ENCODE data around the gene SIPA1.
"Not testable (repeated sequence)": the region's sequence is repeated elsewhere in the genome, so short reads cannot be mapped to it uniquely, and the experiment has no call there.

SIPA1 gene

DNA sequence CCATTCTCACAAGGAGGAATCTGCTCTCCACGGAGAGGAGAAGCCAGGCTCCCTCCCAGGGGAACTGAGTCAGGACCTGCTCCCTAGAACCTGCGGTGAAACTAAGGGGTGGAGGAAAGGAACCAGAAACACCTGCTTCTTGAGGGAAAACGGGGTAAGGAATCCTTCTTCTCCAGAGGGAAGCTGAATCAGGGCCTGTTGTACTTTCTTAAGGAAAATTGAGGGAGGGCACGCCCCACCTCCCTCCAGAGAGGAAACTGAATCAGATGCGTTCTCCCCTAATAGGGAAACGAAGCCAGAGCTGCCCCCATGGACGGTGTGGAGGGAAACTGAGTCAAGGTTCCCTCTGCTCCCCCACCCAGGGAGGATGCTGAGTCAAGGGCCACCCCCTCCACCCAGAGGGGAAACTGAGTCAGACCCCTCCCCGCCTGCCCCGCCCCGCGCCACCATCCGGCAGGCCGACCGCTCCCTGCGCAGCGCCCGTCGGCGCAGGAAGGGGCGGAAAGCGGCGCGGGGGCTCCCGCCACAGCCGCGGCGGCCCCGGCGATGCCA is 24.4 kb downstream of the SIPA1 start:
- DNase-seq, result no peak

DNA sequence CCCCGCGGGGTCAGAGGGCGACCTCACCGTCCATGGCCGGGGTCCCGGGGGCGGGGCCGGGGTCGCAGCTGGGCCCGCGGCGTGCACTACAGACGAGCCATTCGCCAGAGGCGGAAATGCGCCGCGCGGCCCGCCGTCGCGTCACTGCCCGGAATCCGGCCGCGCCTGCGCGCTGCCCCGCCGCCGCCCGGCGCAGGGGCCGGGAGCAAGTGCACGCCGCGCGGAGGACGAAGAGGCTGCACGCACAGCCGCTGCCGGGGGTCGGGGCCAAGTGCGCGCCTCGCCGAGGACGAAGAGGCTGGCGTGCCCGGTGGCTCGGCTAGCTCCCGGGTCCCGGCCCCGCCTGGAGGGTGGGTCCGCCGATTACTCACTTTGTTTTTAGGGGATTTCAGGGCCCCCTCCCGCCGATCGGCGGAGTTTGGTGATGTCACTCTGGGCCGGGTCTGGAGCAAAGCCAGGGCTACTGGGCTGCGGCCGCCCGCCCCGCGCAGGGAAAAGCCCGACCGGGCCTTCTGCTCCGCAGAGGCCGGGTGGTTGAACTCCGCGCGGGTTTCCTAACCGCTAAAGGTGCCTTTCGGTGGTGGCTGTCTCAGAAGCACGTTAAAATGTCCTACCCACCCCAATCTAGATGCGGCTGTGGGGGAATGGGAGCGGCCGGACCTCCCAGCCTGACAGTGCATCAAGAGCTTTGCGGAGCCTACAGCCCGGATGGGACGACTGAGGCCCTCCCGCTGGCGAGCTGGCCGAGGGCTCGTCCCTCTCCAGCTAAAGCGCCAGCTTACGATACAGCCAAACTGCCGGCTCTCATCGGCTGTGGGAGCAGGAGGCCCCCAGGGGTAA is 25.1 kb downstream of the SIPA1 start, which contains the start of gene RELA:
RELA (minus strand) TSS at position 118 of the 840 bp plus-strand sequence; CDS start at position 34, 84 bp downstream.
- peak; percentile 81 for DNase-seq

DNA sequence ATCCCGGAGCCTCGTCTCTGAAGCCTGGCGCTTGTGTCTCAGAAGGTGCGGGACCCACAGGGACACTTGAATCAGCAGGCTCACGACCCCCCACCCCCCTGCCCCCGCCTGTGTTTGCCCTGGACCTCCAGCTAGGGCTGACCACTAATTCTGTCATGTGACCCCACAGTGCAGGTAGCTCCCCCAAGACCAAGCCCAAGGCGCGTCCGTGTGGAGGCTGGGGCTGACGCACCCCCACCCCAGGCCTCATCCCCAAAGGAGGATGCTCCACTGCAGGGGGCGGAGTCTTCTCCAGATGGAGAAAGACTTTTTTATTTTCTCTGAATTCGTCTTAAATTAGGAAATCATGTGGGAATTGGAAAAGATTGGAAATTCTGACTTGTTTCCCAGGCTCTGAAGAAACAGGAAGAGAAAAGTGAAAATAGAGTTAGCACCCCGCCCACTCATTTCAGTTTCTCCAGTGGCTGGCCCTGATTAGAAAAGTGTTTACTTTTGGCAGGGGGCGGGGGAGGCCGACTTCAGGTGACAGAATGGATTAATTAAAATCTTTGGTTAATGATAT is 25.8 kb downstream of the SIPA1 start:
- DNase-seq, result no peak

DNA sequence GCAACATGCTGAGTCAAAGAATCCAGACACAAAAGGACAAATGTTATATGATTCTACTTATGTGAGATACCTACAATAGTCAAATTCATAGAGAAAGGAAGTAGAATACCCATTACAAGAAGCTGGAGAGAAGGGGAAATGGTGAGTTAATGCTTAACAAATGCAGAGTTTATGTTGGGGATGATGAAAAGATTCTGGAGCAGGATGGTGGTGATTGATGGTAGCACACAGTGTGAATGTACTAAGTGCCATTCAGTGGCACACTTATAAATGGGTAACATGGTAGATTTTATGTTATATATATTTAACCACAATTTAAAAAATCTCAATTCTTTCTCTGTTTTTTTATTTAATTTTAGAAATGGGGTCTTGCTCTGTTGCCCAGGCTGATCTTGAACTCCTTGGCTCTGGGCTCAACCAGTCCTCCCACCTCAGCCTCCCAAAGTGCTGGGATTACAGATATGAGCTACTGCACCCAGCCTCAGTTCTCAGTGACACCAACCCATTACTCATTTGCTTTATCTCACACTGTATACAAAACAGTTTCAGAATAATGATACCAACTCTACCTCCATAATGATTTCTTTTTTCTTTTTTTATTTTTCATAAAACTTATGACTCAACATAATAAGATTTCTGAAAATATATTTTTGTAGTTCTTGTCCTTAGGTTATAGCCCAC is 34.4 kb downstream of the SIPA1 start:
- DNase-seq, result no peak

DNA sequence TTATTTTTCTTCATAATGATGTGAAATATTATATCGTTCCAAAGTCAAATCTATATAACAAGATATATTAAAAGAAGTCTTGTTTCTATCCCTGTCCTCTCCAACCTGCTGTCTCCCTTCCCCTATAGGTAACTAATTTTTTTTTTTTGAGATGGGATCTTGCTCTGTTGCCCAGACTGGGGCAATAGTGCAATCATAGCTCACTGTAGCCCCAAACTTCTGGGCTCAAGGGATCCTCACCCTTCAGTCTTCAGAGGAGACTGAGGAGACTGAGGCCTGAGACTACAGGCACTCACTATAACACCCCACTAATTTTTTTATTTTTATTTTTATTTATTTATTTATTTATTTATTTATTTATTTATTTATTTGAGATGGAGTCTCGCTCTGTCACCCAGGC is 35.1 kb downstream of the SIPA1 start:
- no peak for DNase-seq

DNA sequence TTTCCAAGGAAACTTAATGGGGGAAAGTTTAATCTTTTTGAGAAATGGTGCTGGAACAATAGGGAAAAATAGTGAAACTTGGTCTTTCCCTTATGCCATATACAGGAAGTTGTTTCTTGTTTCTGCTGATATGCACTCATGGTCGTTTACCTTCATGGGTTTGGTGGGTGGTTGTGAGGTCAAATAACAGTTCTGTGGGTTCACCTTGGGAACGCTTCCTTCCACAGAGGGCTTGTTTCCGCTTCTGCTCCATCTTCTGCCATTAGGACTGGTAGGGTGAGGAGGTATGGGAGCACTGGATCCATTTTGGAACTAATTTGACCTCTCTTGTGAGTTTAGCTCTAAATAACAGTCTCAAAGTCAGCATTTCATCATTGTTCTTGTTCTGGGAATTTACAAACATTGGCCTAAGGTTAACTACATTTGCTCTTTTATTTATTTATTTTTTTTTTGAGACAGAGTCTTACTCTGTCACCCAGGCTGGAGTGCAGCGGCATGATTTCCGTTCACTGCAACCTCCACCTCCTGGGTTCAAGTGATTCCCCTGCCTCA is 42.4 kb downstream of the SIPA1 start:
- DNase-seq, result no peak

DNA sequence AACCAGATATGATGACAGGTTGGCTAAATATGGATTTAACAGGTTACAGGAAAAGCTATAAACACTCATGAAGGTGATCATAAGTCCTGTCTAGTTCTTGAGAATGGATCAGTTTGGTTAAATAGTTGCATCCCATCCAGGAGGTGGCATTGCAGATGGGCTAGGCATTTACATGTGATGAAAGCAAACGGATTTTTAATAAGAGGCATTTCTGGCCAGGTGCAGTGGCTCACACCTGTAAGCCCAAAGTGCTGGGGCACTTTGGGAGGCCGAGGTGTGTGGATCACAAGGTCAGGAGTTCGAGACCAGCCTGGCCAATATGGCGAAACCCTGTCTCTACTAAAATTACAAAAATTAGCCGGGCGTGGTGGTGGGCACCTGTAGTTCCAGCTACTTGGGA is 45.6 kb downstream of the SIPA1 start:
- not testable (repeated sequence) for DNase-seq

DNA sequence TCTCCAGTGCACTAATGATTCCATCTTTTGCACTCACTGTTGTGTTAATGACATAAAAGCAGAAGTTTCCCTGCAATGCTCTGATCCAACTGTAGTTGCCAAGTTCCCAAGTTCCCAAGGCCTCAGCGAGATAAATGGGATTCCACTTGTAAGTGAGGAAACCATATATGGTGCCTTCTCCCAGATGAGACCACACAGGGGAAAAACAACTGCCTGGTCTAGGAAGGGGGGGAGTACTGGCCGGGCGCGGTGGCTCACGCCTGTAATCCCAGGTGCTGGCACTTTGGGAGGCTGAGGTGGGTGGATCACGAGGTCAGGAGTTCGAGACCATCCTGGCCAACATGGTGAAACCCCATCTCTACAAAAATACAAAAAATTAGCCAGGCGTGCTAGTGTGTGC is 48.1 kb downstream of the SIPA1 start:
- no peak for DNase-seq

DNA sequence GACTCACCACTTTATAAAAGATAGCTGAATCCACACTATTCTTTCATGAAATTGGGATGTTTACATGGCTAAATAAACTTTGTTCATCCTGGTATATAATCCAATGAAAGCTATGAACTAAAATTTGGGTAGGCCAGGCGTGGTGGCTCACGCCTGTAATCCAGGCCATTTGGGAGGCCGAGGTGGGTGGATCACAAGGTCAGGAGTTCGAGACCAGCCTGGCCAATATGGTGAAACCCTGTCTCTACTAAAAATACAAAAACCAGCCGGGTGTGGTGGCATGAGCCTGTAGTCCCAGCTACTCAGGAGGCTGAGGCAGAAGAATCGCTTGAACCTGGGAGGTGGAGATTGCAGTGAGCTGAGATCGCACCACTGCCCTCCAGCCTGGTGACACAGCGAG is 53.9 kb downstream of the SIPA1 start:
- not testable (repeated sequence) for DNase-seq

DNA sequence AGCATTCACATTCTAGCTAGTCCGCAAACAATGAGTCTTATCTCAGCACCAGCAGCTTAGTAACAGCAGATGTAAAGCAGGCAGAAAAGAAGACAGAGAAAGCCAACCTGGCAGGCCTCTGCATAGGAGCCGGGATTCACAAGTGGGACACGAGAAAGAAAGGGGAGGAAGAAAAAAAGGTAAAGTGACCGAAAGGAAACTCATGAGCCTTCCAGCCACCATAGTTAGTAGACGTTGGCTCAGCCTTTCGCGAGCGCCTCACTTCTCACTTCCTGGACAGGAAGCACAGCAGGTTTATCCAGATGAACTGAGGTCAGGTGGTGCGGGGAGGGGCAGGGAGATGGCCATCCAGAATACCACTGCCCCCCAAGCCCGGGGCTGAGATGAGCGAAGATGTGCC is 54.5 kb downstream of the SIPA1 start:
- DNase-seq, result no peak

DNA sequence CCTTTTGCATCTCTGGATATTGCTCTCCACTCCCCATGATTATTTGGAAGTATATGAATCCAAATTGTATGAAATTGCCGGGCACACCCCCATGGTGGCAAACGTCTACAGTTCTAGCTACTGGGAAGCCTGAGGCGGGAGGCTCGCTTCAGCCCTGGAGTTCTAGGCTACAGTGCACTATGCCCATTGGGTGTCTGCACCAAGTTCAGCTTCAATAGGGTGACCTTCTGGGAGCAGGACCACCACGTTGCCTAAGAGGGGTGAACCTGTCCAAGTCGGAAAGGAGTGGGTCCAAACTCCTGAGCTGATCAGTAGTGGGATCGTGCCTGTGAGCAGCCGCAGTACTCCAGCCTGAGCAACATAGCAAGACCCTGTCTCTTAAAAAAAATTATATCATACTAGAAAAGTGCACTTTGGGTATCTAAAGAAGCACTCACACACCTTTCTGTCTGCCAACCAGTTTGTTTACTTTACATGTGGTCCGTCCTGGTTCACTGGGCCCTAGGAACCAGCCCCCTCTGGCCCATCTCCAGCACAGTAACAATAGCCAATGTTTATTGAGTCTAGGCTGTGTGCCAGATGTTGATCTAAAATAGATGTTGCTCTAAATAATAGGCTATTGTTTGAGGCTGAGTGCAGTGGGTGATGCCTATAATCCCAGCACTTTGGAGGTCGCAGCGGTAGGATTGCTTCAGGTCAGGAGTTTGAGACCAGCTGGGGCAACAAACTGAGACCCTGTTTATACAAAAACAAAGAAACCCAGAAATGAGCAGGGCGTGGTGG is 57.7 kb downstream of the SIPA1 start:
- DNase-seq, result no peak

DNA sequence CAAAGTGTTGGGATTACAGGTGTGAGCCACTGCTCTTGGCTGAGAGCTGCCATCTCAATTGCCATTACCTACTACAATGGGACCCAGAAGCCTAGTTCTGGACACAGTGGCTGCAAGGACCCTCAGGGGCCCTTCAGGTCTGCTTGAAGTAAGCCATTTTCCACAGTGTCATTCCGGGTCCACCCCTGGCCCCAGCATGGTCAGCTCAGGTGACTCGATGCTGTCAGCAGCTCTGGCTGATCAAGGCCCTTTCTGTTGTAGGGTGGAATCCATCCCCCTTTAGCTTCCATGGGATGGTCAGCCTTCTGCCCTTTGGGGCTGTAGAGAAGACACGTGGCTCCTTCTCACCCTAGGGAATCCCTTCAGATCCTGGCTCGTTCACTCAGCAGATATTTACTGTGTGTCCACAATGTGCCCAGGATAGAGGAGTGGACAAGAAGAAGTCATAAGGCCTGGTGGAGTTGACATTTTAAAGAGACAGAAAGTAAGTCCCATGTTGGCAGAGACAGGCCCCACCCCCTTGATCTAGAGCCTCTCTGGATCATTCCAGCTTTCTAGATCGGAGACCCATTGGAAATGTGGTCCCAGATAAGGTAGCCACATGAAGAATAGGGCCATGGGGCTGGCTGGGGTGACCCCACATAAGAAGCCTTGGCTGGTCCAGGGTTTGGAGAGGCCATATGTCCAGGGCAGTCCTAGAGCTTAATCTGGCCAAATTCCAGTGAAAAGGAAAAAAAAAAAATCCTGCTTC is 59.1 kb downstream of the SIPA1 start:
- no peak for DNase-seq

DNA sequence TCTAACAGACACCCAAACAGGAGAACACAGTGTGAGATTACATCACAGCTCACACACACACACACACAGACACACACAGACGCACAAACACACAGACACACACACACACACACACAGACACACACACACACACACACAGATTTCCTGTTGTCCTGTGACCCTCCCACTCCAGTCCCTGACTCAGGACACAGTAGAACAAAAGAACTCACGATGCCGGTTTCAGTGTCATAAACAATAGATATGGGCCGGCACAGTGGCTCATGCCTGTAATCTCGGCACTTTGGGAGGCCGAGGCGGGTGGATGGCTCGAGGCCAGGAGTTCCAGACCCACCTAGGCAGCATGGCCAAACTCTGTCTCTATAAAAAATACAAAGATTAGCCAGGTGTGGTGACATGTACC is 60.3 kb downstream of the SIPA1 start:
- DNase-seq, result no peak

DNA sequence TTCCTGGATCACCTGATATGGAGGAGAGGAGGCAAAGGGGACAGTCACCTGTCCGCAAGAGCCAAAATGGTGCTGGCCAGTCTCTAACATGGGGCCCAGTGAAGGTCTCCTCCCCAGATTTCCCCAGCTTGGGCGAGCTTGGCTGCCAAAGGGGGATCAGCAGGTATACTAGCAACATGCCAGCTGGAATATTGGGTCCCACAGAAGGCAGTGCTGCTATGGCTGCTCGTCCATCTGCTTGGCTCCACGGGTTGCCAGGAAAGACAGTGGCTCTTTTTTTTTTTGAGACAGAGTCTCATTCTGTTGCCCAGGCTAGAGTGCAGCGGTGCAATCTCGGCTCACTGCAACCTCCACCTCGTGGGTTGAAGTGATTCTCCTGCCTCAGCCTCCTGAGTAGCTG is 61.4 kb downstream of the SIPA1 start:
- no peak for DNase-seq

DNA sequence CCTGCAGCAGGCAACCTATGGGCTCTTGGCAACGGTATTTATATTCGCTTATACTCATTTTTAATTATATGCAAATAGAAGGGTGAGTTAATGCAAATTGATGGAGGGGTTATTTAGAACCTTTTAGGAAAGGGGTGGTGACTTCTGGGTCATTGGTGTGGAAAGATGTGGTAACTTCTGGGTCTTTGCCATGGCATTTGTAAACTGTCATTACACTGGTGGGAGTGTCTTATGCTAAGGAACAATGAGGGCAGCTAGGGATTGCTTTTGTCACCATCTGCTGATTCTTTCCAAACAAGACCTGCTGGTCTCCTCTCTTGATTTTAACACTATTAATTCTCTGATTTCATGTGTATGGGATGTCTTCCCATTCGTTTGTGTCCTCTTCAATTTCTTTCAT is 62.5 kb downstream of the SIPA1 start:
- no peak for DNase-seq

All from effector CD8-positive, alpha-beta T cell (primary cell).